Mesenteric fat pad (tissue), 1 donor: ENCODE measurements around the gene LAPTM5. TPM values are rescaled to one million over a fixed set of nuclear protein-coding genes. Genes with fewer than 3 reads are reported as not detected.
"Not testable (repeated sequence)": the region's sequence is repeated elsewhere in the genome, so short reads cannot be mapped to it uniquely, and the experiment has no call there.

Experiments
- DNase-seq: peaks from one replicate; pipeline ENCODE4 v3.0.0-alpha.2; 2020; ENCODE audit warnings: low spot score
- total RNA-seq: library from RNA; stranded (reverse); fragmentation: NEBNext Ultra II Directional; extraction: Animal tissue kit (Norgen Biotek cat#: 25700); gene quantifications from one replicate; pipeline ENCODE4 v1.2.1, GENCODE V29; 2021
- donor health status: DM: yes; HTN: yes; CAD: no.

Gene LAPTM5
- total RNA-seq, 1 donor from 2014 or later: 251 TPM

- no peak for DNase-seq
Observed at GRCh38 chr1:30773722-30774358, 16.3 kb upstream of the LAPTM5 start.

- no peak for DNase-seq
Observed at GRCh38 chr1:30771005-30771404, 13.4 kb upstream of the LAPTM5 start.

GRCh38 chr1:30770150-30770549 lies 12.6 kb upstream of the LAPTM5 start:
- no peak for DNase-seq

- no peak for DNase-seq
Observed at GRCh38 chr1:30768830-30769718, 11.5 kb upstream of the LAPTM5 start.

GRCh38 chr1:30768159-30768829 lies 10.7 kb upstream of the LAPTM5 start:
- DNase-seq: no peak

- not testable (repeated sequence) for DNase-seq
Observed at GRCh38 chr1:30766948-30767347, 9.4 kb upstream of the LAPTM5 start.

- no peak for DNase-seq
Observed at GRCh38 chr1:30765556-30766434, 8.2 kb upstream of the LAPTM5 start.

GRCh38 chr1:30764939-30765555 lies 7.5 kb upstream of the LAPTM5 start:
- no peak for DNase-seq

- DNase-seq: no peak
Observed at GRCh38 chr1:30764396-30764795, 6.8 kb upstream of the LAPTM5 start.

- no peak for DNase-seq
Observed at GRCh38 chr1:30763651-30764248, 6.2 kb upstream of the LAPTM5 start.

- DNase-seq: no peak
Observed at GRCh38 chr1:30762930-30763650, 5.5 kb upstream of the LAPTM5 start.

- DNase-seq: no peak
Observed at GRCh38 chr1:30762152-30762929, 4.8 kb upstream of the LAPTM5 start.

- DNase-seq: no peak
Observed at GRCh38 chr1:30761381-30762151, 4.0 kb upstream of the LAPTM5 start.

- DNase-seq: no peak
Observed at GRCh38 chr1:30760596-30761324, 3.2 kb upstream of the LAPTM5 start.

- no peak for DNase-seq
Observed at GRCh38 chr1:30759718-30760281, 2.2 kb upstream of the LAPTM5 start.

- DNase-seq: no peak
Observed at GRCh38 chr1:30758785-30759380, 1.3 kb upstream of the LAPTM5 start.
